Spleen (tissue), 7 donors: ENCODE measurements around the gene ENOX1.

ENCODE experiments used
- POLR2A ChIP-seq, 3 donors: fragments of 450-650 bp; IDR thresholded peaks; one replicate each; pipeline ENCODE4 v1.5.1; 2017; ENCODE audit warnings: antibody characterized with exemption in 3 of 3, mild to moderate bottlenecking in 1 of 3
- POLR2AphosphoS5 ChIP-seq, 3 donors: sonication (generic); formaldehyde crosslinking; IDR thresholded peaks; one replicate each; pipeline ENCODE4 v1.5.1; 2017; ENCODE audit warnings: antibody characterized with exemption in 3 of 3
- TF ChIP-seq, protein P1 (sequence below), 11 experiments: fragments of 200-600 bp in 7 of 11; fragments of 450-650 bp in 4 of 11; sonication (generic) in 4 of 11; IDR thresholded peaks in 8 of 11; conservative IDR thresholded peaks in 3 of 11; 1 replicate in 7 of 11; 2 replicates in 4 of 11; pipeline versions ENCODE4 v1.4.0 to v1.8.0; 2016 to 2021; ENCODE audit warnings: antibody characterized with exemption in 11 of 11, inconsistent platforms in 4 of 11, mild to moderate bottlenecking in 1 of 11
- donor health status: DM: no; HTN: no; CAD: no; lungs with moderate emphysema.
- donor health status: DM: no; HTN: no; CAD: no.
- donor health status: DM: no; HTN: no; CAD: no.

DNA sequence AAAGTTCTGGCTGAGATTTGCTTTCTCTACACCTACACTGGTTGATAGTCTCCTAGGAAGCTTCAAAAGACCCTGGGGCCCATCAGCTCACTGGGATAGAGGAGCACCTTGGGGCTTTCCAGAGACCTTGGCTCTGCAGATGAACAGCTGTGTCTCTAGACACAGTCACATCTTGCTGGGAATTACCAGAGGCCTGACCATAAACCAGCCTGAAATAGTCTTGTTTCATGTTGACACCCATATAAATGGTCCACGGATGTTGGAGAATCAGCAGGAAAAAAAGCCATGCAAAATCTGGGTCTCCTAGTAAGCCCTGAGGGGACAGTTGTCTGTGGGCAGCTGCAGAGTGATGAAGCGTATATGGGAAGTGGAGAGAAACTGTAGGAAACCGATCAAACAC lies 555.8 kb downstream of the ENOX1 start:
- TF ChIP-seq POLR2A (IDR thresholded peaks at IDR 0.05) (no peak), POLR2AphosphoS5 (IDR thresholded peaks at IDR 0.05) (no peak)
- TF ChIP-seq, protein P1, sequence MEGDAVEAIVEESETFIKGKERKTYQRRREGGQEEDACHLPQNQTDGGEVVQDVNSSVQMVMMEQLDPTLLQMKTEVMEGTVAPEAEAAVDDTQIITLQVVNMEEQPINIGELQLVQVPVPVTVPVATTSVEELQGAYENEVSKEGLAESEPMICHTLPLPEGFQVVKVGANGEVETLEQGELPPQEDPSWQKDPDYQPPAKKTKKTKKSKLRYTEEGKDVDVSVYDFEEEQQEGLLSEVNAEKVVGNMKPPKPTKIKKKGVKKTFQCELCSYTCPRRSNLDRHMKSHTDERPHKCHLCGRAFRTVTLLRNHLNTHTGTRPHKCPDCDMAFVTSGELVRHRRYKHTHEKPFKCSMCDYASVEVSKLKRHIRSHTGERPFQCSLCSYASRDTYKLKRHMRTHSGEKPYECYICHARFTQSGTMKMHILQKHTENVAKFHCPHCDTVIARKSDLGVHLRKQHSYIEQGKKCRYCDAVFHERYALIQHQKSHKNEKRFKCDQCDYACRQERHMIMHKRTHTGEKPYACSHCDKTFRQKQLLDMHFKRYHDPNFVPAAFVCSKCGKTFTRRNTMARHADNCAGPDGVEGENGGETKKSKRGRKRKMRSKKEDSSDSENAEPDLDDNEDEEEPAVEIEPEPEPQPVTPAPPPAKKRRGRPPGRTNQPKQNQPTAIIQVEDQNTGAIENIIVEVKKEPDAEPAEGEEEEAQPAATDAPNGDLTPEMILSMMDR (IDR thresholded peaks at IDR 0.05 in 8 of 11, conservative IDR thresholded peaks at IDR 0.05 in 3 of 11) = no peak
